PFSK-1 (cell line): ENCODE measurements around the gene DLG3.

Experiments used
- FOXP2 ChIP-seq: optimal IDR thresholded peaks from 2 replicates; pipeline ENCODE3; 2011; ENCODE audit warnings: borderline replicate concordance, control low read depth, inconsistent platforms; ENCODE audit not compliant: insufficient read depth; ENCODE audit errors: extremely low read length, extremely low read depth
- POLR2AphosphoS5 ChIP-seq: IDR thresholded peaks from 2 replicates; pipeline ENCODE4 v1.6.1; 2012; ENCODE audit warnings: low read depth, mild to moderate bottlenecking, control low read depth, low read length, moderate library complexity
- SIN3A ChIP-seq: IDR thresholded peaks from 2 replicates; pipeline ENCODE4 v1.6.1; 2012; ENCODE audit warnings: mild to moderate bottlenecking, low read length, moderate library complexity, borderline replicate concordance; ENCODE audit not compliant: insufficient read depth
- TAF1 ChIP-seq: IDR thresholded peaks from 2 replicates; pipeline ENCODE4 v1.6.1; 2012; ENCODE audit warnings: low read length, control low read depth, borderline replicate concordance; ENCODE audit not compliant: insufficient read depth
- TF ChIP-seq, protein P1 (sequence below), 2 experiments: IDR thresholded peaks; 2 replicates each; pipeline versions ENCODE4 v1.6.1 to v1.8.0; 2011 to 2012; ENCODE audit warnings: low read depth in 2 of 2, low read length in 2 of 2, control low read depth in 1 of 2, inconsistent platforms in 1 of 2, mild to moderate bottlenecking in 1 of 2, moderate library complexity in 1 of 2; ENCODE audit not compliant: insufficient read depth in 1 of 2

DLG3 gene

DNA sequence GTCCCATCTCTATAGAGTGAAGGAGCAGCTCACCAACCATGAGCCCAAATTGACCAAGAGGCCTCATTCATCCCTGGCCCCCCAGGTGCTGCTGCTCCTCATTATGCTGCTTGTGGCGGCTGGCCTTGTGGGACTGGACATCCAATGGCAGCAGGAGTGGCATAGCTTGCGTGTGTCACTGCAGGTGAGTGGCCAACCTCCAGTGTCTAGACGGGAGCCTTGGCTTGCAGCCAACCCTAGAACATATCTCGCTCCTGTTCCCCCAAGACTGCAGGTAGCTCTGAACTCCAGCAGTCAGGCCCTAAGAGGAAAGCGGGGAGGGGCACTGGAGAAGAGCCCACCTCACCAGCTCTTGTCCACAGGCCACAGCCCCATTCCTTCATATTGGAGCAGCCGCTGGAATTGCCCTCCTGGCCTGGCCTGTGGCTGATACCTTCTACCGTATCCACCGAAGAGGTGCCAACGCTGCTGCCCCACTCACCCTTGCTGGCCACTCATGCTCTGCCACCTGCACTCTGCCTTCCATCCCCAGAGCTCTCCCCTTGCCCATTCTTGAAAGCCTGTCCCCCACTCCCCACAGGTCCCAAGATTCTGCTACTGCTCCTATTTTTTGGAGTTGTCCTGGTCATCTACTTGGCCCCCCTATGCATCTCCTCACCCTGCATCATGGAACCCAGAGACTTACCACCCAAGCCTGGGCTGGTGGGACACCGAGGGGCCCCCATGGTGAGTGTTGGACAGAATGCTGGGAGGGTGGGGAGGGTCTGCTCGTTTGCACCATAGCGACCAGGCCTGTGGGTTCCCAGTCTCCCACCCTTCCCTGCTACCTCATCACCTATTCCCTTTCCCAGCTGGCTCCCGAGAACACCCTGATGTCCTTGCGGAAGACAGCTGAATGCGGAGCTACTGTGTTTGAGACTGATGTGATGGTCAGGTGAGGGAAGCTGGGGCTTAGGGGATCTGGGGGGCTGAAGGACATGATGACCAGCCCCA is 18.1 kb upstream of the DLG3 start:
- TF ChIP-seq TAF1 (no peak), POLR2AphosphoS5 (no peak), SIN3A (no peak), FOXP2 (no peak)
- TF ChIP-seq, protein P1, sequence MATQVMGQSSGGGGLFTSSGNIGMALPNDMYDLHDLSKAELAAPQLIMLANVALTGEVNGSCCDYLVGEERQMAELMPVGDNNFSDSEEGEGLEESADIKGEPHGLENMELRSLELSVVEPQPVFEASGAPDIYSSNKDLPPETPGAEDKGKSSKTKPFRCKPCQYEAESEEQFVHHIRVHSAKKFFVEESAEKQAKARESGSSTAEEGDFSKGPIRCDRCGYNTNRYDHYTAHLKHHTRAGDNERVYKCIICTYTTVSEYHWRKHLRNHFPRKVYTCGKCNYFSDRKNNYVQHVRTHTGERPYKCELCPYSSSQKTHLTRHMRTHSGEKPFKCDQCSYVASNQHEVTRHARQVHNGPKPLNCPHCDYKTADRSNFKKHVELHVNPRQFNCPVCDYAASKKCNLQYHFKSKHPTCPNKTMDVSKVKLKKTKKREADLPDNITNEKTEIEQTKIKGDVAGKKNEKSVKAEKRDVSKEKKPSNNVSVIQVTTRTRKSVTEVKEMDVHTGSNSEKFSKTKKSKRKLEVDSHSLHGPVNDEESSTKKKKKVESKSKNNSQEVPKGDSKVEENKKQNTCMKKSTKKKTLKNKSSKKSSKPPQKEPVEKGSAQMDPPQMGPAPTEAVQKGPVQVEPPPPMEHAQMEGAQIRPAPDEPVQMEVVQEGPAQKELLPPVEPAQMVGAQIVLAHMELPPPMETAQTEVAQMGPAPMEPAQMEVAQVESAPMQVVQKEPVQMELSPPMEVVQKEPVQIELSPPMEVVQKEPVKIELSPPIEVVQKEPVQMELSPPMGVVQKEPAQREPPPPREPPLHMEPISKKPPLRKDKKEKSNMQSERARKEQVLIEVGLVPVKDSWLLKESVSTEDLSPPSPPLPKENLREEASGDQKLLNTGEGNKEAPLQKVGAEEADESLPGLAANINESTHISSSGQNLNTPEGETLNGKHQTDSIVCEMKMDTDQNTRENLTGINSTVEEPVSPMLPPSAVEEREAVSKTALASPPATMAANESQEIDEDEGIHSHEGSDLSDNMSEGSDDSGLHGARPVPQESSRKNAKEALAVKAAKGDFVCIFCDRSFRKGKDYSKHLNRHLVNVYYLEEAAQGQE (IDR thresholded peaks at IDR 0.05; ENCODE audit: insufficient read depth in 1 of 2, low read depth in 2 of 2, low read length in 2 of 2), result no peak

DNA sequence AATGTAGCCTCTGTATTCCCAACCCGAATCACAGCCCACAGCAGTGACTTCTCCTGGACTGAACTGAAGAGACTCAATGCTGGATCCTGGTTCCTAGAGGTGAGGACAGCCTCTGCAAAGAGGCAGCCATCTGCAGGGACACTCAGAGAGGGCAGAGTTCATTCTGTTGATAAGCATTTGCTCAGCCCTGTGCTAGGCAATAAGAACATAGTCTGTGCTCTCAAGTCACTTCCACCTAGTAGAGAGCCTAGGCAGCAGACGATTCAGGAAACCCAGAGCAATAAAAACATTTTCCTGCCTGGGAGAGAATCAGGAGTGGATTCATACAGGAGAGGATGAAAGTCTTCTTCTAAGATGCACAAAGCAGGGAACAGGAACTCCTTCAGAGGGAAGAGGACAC is 17.3 kb upstream of the DLG3 start:
- no peak for TF ChIP-seq FOXP2
- TF ChIP-seq, protein P1 (IDR thresholded peaks at IDR 0.05; ENCODE audit: insufficient read depth in 1 of 2, low read depth in 2 of 2, low read length in 2 of 2), result no peak
- TF ChIP-seq TAF1, result no peak
- no peak for TF ChIP-seq POLR2AphosphoS5
- no peak for TF ChIP-seq SIN3A

DNA sequence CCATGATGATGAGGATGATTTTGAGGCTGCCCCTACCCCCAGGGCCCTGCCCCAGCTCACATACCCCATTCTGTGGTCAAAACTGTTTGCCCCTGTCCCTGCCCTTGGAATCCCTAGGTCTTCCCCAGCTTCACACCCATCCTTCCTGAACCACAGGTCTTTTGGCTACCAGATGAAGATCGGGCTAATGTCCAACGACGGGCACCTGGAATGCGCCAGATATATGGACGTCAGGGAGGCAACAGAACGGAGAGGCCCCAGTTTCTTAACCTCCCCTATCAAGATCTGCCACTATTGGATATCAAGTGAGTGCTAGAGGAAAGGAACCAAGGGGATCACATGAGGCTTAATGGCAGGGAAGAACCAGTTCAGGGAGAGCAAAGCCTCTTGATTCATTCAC is 14.9 kb upstream of the DLG3 start:
- no peak for TF ChIP-seq TAF1
- TF ChIP-seq, protein P1 (IDR thresholded peaks at IDR 0.05; ENCODE audit: insufficient read depth in 1 of 2, low read depth in 2 of 2, low read length in 2 of 2), result no peak
- TF ChIP-seq SIN3A, result no peak
- no peak for TF ChIP-seq POLR2AphosphoS5
- no peak for TF ChIP-seq FOXP2

DNA sequence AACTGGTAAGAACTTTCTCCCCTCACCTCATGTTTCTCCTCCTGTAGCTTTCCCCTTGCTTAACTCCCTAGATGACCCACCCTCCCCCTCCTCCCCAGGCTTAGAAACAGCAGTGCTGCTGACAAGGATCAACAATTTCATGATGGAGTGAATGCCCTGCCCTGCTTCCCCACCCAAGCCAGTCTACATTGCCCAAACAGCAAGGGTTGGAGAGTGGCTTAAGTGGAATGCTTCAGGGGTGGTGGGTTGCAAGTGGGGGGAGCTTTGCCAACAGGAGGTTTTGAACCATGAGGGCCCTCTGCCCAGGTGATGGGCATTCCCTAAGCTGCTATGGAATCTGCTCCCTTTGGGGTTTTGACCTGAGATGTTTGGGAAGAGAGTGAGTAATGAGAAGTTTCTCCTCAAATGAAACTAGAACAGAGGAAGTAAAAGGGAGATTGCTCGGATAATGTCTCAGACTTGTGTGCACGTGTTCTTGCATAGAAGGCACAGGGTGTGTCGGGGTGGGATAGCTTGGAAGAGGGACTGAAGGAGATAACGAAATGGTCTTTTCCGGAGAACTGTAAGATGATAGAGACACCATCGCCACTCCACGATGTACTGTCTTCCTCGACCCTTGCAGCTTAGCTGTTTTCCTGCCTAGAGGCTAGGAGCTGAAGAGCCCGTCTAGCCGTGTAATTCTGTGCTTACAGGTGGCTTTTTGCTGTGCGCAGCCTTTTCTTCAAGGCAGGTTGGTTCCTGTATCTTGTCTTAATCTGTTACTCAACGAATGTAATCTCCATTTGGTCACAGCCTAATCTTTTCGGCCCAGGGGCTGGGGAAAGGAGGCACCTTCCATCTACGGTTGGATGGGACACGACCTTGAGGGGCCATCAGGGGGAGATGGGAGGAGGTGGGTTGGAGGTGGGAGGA is 11.4 kb upstream of the DLG3 start:
- TF ChIP-seq, protein P1 (IDR thresholded peaks at IDR 0.05; ENCODE audit: insufficient read depth in 1 of 2, low read depth in 2 of 2, low read length in 2 of 2), result no peak
